ENCODE results near the gene SLC45A2.
"Not testable (repeated sequence)": the region's sequence is repeated elsewhere in the genome, so short reads cannot be mapped to it uniquely, and the experiment has no call there.

Gene SLC45A2

DNA sequence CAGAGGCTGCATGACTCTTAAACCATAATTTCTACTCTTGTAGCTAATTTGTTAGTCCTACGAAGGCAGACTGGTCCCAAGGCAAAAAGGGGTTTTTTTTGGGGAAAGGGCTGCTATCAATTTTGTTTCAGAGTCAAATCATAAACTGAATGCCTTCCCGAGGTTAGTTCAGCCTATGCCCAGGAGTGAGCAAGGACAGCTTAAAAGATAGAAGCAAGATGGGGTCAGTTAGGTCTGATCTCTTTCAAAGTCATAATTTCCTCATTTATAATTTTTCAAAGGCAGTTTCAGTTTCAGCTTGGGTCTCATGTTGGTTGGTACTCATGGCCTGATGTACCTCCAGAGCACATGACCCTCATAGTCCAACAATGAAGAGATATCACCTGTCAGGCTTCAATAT, 56.2 kb downstream of the SLC45A2 start:
- Histone ChIP-seq H3K27me3 (ENCODE audit: insufficient read depth, poor library complexity, severe bottlenecking) (no peaks in the 10 kb centered on the region), H3K36me3 (ENCODE audit: low read depth) (no peaks in the 10 kb centered on the region), H3K27ac (ENCODE audit: poor library complexity, severe bottlenecking) (no peak overlapping the region), H3K4me3 (ENCODE audit: severe bottlenecking) (no peak overlapping the region), H3K9me3 (ENCODE audit: severe bottlenecking) (no peaks in the 10 kb centered on the region), H3K4me1 (ENCODE audit: insufficient read depth, poor library complexity, severe bottlenecking) (no peaks in the 10 kb centered on the region)
- ATAC-seq (ENCODE audit: low read depth) (no peak), DNase-seq (ENCODE audit: low spot score) (no peak)
- TF ChIP-seq, protein P1, sequence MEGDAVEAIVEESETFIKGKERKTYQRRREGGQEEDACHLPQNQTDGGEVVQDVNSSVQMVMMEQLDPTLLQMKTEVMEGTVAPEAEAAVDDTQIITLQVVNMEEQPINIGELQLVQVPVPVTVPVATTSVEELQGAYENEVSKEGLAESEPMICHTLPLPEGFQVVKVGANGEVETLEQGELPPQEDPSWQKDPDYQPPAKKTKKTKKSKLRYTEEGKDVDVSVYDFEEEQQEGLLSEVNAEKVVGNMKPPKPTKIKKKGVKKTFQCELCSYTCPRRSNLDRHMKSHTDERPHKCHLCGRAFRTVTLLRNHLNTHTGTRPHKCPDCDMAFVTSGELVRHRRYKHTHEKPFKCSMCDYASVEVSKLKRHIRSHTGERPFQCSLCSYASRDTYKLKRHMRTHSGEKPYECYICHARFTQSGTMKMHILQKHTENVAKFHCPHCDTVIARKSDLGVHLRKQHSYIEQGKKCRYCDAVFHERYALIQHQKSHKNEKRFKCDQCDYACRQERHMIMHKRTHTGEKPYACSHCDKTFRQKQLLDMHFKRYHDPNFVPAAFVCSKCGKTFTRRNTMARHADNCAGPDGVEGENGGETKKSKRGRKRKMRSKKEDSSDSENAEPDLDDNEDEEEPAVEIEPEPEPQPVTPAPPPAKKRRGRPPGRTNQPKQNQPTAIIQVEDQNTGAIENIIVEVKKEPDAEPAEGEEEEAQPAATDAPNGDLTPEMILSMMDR (IDR thresholded peaks at IDR 0.05; ENCODE audit: poor library complexity, severe bottlenecking): no peak

DNA sequence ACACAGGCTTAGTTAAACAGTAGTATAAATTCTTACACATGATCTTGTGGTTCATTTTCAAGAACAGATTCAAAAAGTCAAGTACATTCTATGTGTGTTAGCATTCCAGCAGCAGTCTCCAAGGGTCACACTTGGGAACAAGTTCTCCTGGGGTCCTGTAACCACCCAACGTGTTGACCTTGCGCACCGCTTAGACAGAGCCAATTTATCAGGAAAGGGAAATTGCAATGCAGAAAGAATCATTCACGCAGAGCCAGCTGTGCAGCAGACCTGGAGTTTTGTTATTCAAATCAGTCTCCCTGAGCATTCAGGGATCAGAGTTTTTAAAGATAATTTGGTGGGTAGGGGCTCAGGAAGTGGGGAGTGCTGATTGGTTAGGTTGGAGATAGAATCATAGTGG, 56.8 kb downstream of the SLC45A2 start:
- Histone ChIP-seq H3K4me1 (ENCODE audit: insufficient read depth, poor library complexity, severe bottlenecking) (no peaks in the 10 kb centered on the region), H3K4me3 (ENCODE audit: severe bottlenecking) (no peak overlapping the region), H3K36me3 (ENCODE audit: low read depth) (no peaks in the 10 kb centered on the region), H3K9me3 (ENCODE audit: severe bottlenecking) (no peaks in the 10 kb centered on the region), H3K27ac (ENCODE audit: poor library complexity, severe bottlenecking) (no peak overlapping the region), H3K27me3 (ENCODE audit: insufficient read depth, poor library complexity, severe bottlenecking) (no peaks in the 10 kb centered on the region)
- TF ChIP-seq, protein P1 (IDR thresholded peaks at IDR 0.05; ENCODE audit: poor library complexity, severe bottlenecking): no peak
- ATAC-seq (ENCODE audit: low read depth): no peak
- no peak for DNase-seq (ENCODE audit: low spot score)

DNA sequence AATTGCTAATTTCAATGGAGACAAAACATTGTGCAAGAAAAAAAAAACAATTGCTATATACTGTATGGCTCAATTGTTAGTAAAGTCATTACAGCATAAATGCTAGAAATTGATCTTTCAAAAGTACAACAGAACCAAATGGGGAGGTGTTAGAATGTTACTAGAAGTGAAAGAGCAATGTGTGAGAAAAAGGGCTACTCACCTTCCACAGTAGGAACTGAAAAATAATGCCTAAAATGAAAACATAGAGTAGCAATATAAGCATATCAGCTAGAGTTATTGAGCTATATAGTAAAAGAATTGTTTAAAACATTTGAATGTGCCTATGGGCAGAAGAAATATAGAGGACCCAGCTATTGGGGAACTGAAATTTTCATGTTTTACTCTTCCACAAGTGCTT, 59.2 kb downstream of the SLC45A2 start:
- no peaks in the 10 kb centered on the region for H3K9me3 ChIP-seq (ENCODE audit: severe bottlenecking)
- H3K4me3 ChIP-seq (ENCODE audit: severe bottlenecking): no peak overlapping the region
- no peaks in the 10 kb centered on the region for H3K27me3 ChIP-seq (ENCODE audit: insufficient read depth, poor library complexity, severe bottlenecking)
- no peak overlapping the region for H3K27ac ChIP-seq (ENCODE audit: poor library complexity, severe bottlenecking)
- ATAC-seq (ENCODE audit: low read depth) (no peak), DNase-seq (ENCODE audit: low spot score) (no peak)
- no peaks in the 10 kb centered on the region for H3K36me3 ChIP-seq (ENCODE audit: low read depth)
- H3K4me1 ChIP-seq (ENCODE audit: insufficient read depth, poor library complexity, severe bottlenecking): no peaks in the 10 kb centered on the region
- TF ChIP-seq, protein P1 (IDR thresholded peaks at IDR 0.05; ENCODE audit: poor library complexity, severe bottlenecking): no peak

DNA sequence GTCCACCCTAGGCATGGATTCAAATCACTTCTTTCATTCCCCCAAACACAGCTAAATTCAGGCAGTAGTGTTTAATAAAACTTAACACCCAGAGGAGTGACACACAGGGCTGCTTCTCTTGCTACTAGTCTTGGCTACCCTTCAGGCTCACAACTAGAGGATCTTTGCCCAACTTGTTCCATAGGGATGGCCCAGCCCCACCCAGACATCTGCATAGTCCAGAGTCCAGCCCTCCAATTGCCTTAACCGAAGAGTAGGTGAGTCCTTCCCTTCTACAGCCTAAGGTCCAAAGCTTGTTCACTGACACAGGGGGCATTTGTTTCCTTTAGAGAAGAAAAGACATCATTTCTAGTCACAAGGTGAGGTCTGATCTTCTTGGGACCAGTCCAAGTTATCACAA, 63.5 kb downstream of the SLC45A2 start:
- TF ChIP-seq, protein P1 (IDR thresholded peaks at IDR 0.05; ENCODE audit: poor library complexity, severe bottlenecking): no peak
- H3K9me3 ChIP-seq (ENCODE audit: severe bottlenecking): no peaks in the 10 kb centered on the region
- H3K4me1 ChIP-seq (ENCODE audit: insufficient read depth, poor library complexity, severe bottlenecking): no peaks in the 10 kb centered on the region
- H3K36me3 ChIP-seq (ENCODE audit: low read depth): no peaks in the 10 kb centered on the region
- H3K27me3 ChIP-seq (ENCODE audit: insufficient read depth, poor library complexity, severe bottlenecking): no peaks in the 10 kb centered on the region
- ATAC-seq (ENCODE audit: low read depth): no peak
- H3K4me3 ChIP-seq (ENCODE audit: severe bottlenecking): no peak overlapping the region
- no peak overlapping the region for H3K27ac ChIP-seq (ENCODE audit: poor library complexity, severe bottlenecking)
- no peak for DNase-seq (ENCODE audit: low spot score)

DNA sequence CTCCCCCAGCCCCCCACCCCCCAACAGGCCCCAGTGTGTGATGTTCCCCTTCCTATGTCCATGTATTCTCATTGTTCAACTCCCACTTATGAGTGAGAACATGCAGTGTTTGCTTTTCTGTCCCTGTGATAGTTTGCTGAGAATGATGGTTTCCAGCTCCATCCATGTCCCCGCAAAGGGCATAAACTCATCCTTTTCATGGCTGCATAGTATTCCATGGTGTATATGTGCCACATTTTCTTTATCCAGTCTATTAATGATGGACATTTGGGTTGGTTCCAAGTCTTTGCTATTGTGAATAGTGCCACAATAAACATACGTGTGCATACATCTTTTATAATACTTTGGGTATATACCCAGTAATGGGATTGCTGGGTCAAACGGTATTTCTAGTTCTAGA, 69.6 kb downstream of the SLC45A2 start:
- ATAC-seq (ENCODE audit: low read depth); H3K27me3 ChIP-seq (ENCODE audit: insufficient read depth, poor library complexity, severe bottlenecking); H3K27ac ChIP-seq (ENCODE audit: poor library complexity, severe bottlenecking); H3K4me3 ChIP-seq (ENCODE audit: severe bottlenecking); H3K9me3 ChIP-seq (ENCODE audit: severe bottlenecking); DNase-seq (ENCODE audit: low spot score); H3K36me3 ChIP-seq (ENCODE audit: low read depth); H3K4me1 ChIP-seq (ENCODE audit: insufficient read depth, poor library complexity, severe bottlenecking): not testable (repeated sequence)

DNA sequence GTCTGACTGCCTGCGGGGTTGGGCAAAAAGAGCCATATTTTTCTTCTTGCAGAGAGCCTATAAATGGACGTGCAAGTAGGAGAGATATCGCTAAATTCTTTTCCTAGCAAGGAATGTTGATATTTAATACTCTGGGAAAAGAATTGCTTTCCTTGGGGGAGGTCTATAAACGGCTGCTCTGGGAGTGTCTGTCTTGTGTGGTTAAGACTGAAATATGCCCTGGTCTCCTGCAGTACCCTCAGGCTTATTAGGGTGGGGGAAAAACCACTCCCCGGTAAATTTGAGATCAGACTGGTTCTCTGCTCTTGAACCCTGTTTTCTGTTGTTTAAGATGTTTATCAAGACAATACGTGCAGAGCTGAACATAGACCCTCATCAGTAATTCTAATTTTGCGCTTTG, 78.2 kb downstream of the SLC45A2 start:
- ATAC-seq (ENCODE audit: low read depth); H3K4me3 ChIP-seq (ENCODE audit: severe bottlenecking); H3K27me3 ChIP-seq (ENCODE audit: insufficient read depth, poor library complexity, severe bottlenecking); H3K4me1 ChIP-seq (ENCODE audit: insufficient read depth, poor library complexity, severe bottlenecking); DNase-seq (ENCODE audit: low spot score); H3K27ac ChIP-seq (ENCODE audit: poor library complexity, severe bottlenecking); H3K36me3 ChIP-seq (ENCODE audit: low read depth): not testable (repeated sequence)
- peaks cover 13% of the 10 kb centered on the region for H3K9me3 ChIP-seq (ENCODE audit: severe bottlenecking)

Measured in RWPE2 (cell line).